NCI-H1436 (cell line): ENCODE data around the gene CDK12.

Experiments used
- DNase-seq: peaks from one replicate; lab custom pipeline; 2025; lab: John Stamatoyannopoulos, UW

CDK12 gene

DNA sequence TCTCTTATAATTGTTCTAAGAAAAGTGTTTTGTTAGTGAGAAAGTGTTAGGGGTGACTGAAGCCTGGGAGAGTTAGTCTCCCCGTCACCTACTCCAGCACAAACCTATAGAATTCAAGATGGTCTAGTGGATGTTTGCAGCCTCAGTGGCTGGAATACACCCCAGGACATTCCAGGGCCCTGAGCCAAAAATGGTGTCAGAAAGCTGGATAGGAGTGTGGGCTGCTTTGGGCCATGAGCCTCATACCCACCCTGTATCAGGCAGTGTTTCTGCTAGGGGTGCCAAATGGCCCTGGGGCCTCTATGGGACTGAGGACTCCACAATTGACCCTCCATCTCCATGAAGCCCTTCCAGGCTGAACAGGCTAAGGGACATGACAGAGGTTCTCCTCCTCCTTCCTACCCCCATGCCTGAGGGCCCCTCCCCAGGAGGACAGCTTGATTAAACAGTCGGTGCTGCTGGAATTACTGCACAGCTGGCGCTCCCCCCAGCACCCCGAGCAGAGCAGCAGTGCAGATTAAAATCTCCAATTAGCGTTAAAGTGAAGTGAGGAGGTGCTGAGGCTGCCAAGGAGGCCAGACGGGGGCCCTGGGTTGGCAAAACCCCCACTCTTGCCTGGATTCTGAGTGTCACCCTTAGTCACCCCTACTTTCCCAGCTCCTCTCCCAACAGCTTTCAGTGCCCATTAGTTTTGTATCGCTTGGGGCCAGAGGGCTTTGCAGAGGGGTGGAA is 87.4 kb downstream of the CDK12 start:
- DNase-seq = no peak

DNA sequence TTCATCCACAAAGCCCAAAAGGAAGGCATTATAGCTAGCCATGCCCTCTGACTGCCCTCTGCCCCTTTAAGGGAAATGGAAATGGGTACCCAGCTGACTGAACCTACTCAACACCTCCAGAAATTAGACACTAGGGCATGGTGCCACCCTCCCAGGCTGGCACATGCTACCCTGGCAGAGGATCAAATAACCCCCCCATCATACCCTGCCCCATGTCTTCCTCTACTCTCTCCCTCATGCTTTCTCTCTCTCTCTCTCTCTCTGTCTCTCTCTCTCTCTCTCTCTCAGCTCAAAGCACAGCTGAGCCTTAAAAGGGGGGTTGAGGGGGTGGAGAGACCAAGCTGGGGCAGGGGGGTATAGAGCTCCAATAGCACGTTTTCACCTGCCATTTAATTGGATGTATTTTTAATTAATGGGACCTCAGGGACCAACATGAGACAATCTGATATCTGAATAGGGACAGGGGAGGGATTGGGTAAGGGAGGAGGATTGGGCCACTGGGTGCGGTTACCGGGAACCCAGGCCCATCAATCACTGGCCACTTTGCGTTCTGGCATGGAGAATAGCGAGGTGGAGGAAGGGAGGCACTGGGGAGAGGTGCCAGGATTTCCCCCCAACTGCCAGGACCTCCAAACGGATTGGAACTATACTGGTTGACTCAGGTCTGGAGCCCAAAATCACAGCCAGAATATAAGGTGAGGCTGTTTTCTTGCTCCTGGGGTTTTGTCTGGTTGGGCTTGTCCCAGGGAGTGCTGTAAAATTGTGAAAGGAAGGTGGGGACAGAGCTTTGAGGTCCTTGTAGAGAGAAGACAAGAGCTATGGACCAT is 88.7 kb downstream of the CDK12 start:
- peak; percentile 83 for DNase-seq

GRCh38 chr17:39551879-39552278 is 90.6 kb downstream of the CDK12 start:
- DNase-seq = no peak

- no peak for DNase-seq
Measured at GRCh38 chr17:39553341-39553945, 92.2 kb downstream of the CDK12 start.

DNA sequence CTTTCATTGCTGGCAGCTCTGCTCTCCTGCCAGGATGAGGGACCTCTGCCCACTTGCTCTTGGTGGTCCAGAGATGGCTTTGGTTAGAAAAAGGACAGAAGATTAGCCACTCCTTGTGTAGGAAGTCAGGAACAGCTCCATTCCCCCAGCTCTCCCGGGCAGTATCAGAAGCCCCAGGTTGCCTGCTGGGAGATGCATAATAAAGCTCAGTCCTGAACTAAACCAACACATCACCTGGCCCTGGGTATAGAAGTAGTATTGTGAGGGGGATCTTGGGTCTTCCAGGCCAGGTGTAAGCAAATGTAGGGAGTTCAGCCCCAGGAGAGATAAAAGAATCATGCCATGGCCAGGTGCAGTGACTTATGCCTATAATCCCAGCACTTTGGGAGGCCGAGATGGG is 94.1 kb downstream of the CDK12 start:
- DNase-seq = no peak

DNA sequence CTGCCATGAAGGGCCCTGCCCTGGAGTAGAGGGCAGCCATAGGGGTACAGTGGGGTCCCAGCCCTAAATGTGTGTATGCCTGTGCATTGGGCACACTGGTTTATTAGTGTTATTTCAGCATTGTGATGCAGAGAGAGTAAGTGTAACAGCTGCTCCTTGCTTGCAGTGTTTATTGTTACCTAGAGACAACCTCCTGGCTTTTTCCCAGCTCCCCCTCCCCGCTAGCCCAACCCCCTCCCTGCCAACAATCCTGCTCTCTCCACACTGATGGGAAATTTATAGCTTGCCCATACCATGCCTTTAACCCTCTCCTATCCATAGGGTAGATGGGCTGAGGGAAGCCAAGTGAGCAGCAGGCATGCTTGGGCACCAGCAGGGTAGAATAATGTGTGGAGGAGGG is 95.1 kb downstream of the CDK12 start:
- DNase-seq = no peak

- no peak for DNase-seq
Measured at GRCh38 chr17:39562395-39562794, 101.1 kb downstream of the CDK12 start.

DNA sequence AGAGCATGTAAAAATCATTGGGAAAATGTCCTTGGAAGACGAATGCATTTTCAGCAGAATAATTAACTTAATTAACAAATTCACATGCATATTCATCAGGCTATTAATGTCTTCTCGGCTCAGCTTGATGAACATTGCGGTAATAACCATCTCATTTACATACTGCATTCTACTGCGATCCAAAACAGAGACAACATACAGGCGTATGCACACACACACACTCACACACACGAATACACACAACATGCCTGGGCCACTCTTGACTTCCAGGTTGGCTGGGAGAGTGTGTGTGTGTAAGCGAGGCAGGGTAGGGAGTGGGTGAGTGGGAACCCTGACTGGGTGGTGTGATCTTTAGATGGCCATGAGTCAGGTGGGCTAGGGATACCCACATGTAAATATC is 101.7 kb downstream of the CDK12 start:
- DNase-seq = no peak

DNA sequence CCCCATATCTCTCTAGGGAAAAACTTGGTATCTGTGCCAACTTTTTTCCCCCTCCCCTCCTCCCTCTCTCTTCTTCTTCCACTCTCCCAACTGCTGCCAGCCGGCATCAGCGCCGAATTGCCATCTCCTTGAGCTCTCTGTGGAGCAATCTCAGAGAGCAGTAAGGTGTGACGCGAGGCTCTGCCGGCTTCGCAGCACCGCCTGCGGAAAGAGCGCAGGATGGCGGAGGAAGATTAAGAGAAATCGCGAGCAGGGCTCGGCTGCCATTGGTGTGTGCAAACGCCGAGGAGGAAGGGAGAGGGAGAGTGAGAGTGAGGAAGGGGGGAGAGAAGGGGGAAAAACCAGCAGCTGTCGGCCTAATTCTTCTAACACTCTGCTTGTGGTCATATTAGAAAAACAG is 102.2 kb downstream of the CDK12 start:
- DNase-seq = peak; percentile 73

- DNase-seq = peak; percentile 79
Measured at GRCh38 chr17:39564211-39564848, 103.0 kb downstream of the CDK12 start.

- DNase-seq = no peak
Measured at GRCh38 chr17:39566094-39566850, 105.0 kb downstream of the CDK12 start.

- DNase-seq = no peak
Measured at GRCh38 chr17:39568702-39569101, 107.4 kb downstream of the CDK12 start.

DNA sequence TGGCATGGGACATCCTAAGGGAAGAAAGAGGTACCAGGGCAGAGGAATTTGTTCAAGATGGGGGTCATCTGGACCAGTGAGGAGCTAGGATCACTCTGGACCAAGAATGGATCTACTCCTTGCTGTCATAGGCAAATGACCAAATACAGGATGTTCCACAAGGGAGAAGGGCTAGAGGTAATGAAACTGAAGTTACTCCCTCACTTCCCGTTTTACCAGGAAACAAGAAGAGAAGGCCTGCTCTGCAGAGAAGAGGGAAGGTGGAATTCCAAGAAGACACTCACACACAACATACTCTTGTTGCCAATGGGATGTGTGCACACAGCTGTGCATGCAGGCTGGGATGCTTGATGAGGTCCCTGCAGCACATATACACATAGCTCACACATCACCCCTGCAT is 107.8 kb downstream of the CDK12 start:
- DNase-seq = no peak

- no peak for DNase-seq
Measured at GRCh38 chr17:39572121-39572520, 110.8 kb downstream of the CDK12 start.

DNA sequence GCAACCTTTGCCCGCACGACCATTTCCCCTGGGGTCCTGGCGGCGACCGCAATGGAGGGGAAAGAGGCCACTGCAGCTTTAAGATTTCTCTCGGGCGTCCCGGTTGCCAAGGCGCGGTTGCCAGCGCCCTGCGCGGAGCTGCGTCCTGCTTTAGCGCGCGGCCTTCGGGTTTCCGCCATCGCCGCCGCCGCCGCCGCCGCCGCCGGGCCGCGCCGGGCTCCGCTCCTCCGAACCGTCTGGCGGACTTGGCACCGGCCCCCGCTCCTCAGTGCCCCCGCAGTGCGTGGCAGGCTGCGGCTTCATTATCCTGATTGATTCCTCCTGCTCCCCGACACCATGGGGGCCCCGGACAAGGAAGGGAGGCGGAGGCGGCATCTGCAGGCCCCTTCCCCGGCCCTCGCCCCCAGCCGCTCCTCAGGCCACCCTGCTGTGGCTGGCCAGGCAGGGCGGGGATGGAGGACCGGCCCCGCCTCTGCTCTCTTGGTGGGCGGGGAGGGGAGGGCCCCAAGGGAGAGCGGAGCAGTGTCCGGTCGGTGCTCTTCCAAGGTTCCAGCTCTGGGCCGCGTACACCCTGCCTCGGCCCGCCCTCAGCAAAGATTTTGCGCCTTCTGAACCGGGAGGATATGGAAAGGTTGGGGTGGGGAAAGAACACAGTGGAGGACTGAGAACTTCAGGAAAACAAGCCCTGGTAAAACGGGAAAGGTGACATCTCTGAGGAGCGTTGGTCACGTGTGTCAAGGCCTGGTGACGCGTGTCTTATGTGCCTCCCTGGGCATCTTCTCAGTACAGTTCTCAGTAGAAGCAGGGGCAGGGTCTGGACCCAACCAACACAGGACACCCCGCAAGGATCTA is 112.4 kb downstream of the CDK12 start:
- peak; percentile 32 for DNase-seq

GRCh38 chr17:39576187-39576586 is 114.9 kb downstream of the CDK12 start:
- peak; percentile 76 for DNase-seq

DNA sequence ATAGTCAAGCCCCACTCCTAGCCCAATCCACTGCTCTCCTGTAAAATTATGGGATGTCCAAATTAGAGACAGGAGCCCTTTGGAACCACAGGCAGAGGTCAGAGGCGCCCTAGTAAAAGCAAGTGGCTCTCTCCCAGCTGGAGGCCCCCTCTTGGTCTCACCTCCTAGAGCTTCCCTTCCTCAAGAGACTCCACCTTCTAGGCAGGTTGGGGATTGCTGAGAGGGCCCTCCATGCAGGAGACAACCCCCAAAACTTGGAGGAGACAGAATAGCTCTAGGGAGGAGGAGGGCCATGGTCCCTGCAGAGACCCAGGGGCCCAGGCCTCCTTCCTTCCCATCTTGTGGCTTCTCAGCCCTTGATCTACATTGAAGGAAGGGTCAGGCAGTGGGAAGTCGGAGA is 117.0 kb downstream of the CDK12 start:
- DNase-seq = no peak

DNA sequence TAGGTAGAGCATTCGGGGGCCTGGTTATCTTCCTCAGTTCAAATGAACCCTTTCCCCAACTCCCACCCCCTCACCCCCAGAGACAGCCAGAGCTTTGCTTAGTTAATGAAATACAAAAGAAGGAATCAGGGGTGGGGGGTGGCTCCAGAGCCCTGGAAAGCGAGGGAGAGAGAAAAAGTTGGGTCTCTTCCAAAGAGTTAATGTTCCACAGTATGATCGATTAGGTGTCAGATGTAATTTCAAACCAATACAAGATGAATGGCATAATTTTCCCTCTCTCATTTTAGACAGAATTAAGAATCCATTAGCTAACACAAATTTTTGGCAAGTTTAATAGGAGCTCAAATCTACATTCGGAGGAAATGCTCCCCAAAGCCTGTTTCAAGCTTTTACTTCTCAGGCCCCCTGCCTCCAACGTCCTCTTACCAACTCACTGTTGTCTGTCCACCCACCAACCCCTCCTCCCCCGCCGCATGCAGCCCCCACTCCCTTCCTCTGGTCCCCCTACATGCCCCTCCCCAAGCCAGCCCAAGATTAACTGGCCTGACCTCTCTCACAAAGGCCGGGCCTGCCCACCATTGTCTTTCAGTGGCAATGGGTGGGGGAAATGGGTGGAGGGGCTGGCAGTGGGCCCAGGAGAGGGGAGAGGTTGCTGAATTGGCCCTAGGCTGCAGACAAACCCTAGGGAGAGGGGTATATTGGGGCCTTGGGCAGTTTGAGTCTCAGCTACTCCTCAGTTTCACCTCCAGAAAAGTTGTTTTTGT is 118.2 kb downstream of the CDK12 start:
- no peak for DNase-seq

- no peak for DNase-seq
Measured at GRCh38 chr17:39580082-39580468, 118.8 kb downstream of the CDK12 start.
